Prostate gland (tissue), 2 donors: ENCODE data around the gene E2F1. TPM values are rescaled to one million over a fixed set of nuclear protein-coding genes. Genes with fewer than 3 reads are reported as not detected.

Source experiments
- DNase-seq: peaks from one replicate; pipeline ENCODE4 v3.0.0-alpha.2; 2019; ENCODE audit warnings: low spot score
- H3K27ac ChIP-seq, 2 donors: fragments of 200-600 bp; sonication (generic); 2 replicates each; pipeline ENCODE4 v1.5.1; 2017 to 2019
- H3K27me3 ChIP-seq: fragments of 200-600 bp; sonication (generic); replicated peaks from 2 replicates; pipeline ENCODE4 v1.5.1; 2019; ENCODE audit not compliant: insufficient read depth
- H3K36me3 ChIP-seq, 2 donors: fragments of 200-600 bp; sonication (generic); 1 replicate in 1 of 2; 2 replicates in 1 of 2; pipeline versions ENCODE4 v1.5.1 to v1.8.1; 2017 to 2019
- H3K4me1 ChIP-seq: fragments of 200-600 bp; sonication (generic); replicated peaks from 2 replicates; pipeline ENCODE4 v1.5.1; 2019
- H3K4me3 ChIP-seq, 2 donors: fragments of 200-600 bp; sonication (generic); 2 replicates each; pipeline ENCODE4 v1.5.1; 2017 to 2019
- H3K9me3 ChIP-seq: fragments of 200-600 bp; sonication (generic); 2 replicates; pipeline ENCODE4 v1.5.1; 2017
- CTCF ChIP-seq, 4 experiments: fragments of 200-600 bp in 2 of 4; fragments of 450-650 bp in 2 of 4; sonication (generic) in 2 of 4; IDR thresholded peaks; 1 replicate in 3 of 4; 2 replicates in 1 of 4; pipeline ENCODE4 v1.5.1; 2016 to 2019; ENCODE audit warnings: antibody characterized with exemption in 4 of 4, mild to moderate bottlenecking in 2 of 4, moderate library complexity in 2 of 4
- POLR2A ChIP-seq: fragments of 450-650 bp; IDR thresholded peaks from one replicate; pipeline ENCODE4 v1.6.1; 2016; ENCODE audit warnings: antibody characterized with exemption, mild to moderate bottlenecking
- POLR2AphosphoS5 ChIP-seq: sonication (generic); formaldehyde crosslinking; IDR thresholded peaks from one replicate; pipeline ENCODE4 v1.6.1; 2017; ENCODE audit warnings: antibody characterized with exemption
- WGBS: methylation state at CpG from one replicate; pipeline ENCODE4 v1.1.5; 2018; 5-methylcytosine and 5-hydroxymethylcytosine counted together
- intact Hi-C: fragments of 100-400 bp; cut with DNase I; formaldehyde crosslinking; loops from one replicate; pipeline ENCODE4 v1.14.2; 2022
- total RNA-seq, 2 donors: library from RNA; depleted of rRNA; stranded (reverse); fragments of >200 nt; gene quantifications; one replicate each; pipeline ENCODE4 v1.1.0, GENCODE V29; 2016

The E2F1 gene
- total RNA-seq, 2 donors from 2014 or later = 2.0 to 10.1 TPM

- intact Hi-C loops = loop anchor here (5.0 kb wide), 1 partner anchor 58 kb away; the partner anchor contains the start of gene ZNF341
- H3K4me1 ChIP-seq = peaks cover 9% of the 10 kb centered on the region
- DNase-seq = peak; percentile 83
Measured at GRCh38 chr20:33674294-33675135, 11.7 kb downstream of the E2F1 start, which contains the start of gene NECAB3. NECAB3 (minus strand) TSS chr20:33674428; CDS start chr20:33674352, 76 bp downstream.

GRCh38 chr20:33673410-33674293, 12.5 kb downstream of the E2F1 start:
- no peak for DNase-seq
- intact Hi-C loops = no loop called here
- WGBS = 15% methylated on average over 29 of the region's 29 CpGs
- H3K9me3 ChIP-seq = no peaks in the 10 kb centered on the region
- H3K27ac ChIP-seq = peak overlapping the region; percentile 90 to 92
- peaks cover 9% of the 10 kb centered on the region for H3K4me1 ChIP-seq
- no peak for TF ChIP-seq CTCF (IDR thresholded peaks at IDR 0.05)
- TF ChIP-seq POLR2A = no peak
- TF ChIP-seq POLR2AphosphoS5 = no peak
- no peaks in the 10 kb centered on the region for H3K36me3 ChIP-seq
- peak overlapping the region; percentile 70 to 78 for H3K4me3 ChIP-seq
- no peaks in the 10 kb centered on the region for H3K27me3 ChIP-seq

More at GRCh38 chr20:33674294-33675135, 11.7 kb downstream of the E2F1 start, which contains the start of gene NECAB3:
- H3K27me3 ChIP-seq = no peaks in the 10 kb centered on the region
- peak within 1 kb of the TSS; percentile 70 to 78 for H3K4me3 ChIP-seq
- peak within 1 kb of the TSS; percentile 90 to 92 for H3K27ac ChIP-seq
- H3K9me3 ChIP-seq = no peaks in the 10 kb centered on the region
- TF ChIP-seq CTCF (IDR thresholded peaks at IDR 0.05) (peak in 2 of 4 experiments; percentile 4 to 26), POLR2AphosphoS5 (peak; percentile 28), POLR2A (peak; percentile 56)
- H3K36me3 ChIP-seq = no peaks in the 10 kb centered on the region
- 5% methylated on average over 39 of the region's 73 CpGs for WGBS

- intact Hi-C loops = no loop called here
- DNase-seq = no peak
- Histone ChIP-seq H3K27ac (peak overlapping the region; percentile 90 to 92), H3K36me3 (no peaks in the 10 kb centered on the region), H3K9me3 (no peaks in the 10 kb centered on the region), H3K27me3 (no peaks in the 10 kb centered on the region), H3K4me3 (peak overlapping the region; percentile 70 to 78), H3K4me1 (peaks cover 11% of the 10 kb centered on the region)
- TF ChIP-seq CTCF (IDR thresholded peaks at IDR 0.05) (no peak), POLR2AphosphoS5 (no peak), POLR2A (no peak)
- 88% methylated on average over 4 of the region's 4 CpGs for WGBS
Measured at GRCh38 chr20:33673114-33673409, 13.1 kb downstream of the E2F1 start.

GRCh38 chr20:33672426-33673113, 13.6 kb downstream of the E2F1 start:
- intact Hi-C loops = no loop called here
- DNase-seq = no peak

More at GRCh38 chr20:33672426-33673113, 13.6 kb downstream of the E2F1 start:
- Histone ChIP-seq H3K27me3 (no peaks in the 10 kb centered on the region), H3K36me3 (no peaks in the 10 kb centered on the region), H3K4me3 (peak overlapping the region; percentile 70 to 78), H3K27ac (peak overlapping the region; percentile 90 to 92), H3K4me1 (peaks cover 13% of the 10 kb centered on the region), H3K9me3 (no peaks in the 10 kb centered on the region)
- TF ChIP-seq CTCF (IDR thresholded peaks at IDR 0.05) (no peak), POLR2AphosphoS5 (no peak), POLR2A (no peak)
- WGBS = 56% methylated on average over 17 of the region's 17 CpGs
